Colonic mucosa (tissue), 4 donors: ENCODE data around the gene SLC1A4. TPM values are rescaled to one million over a fixed set of nuclear protein-coding genes. Genes with fewer than 3 reads are reported as not detected.

Experiments
- DNase-seq: peaks from one replicate; pipeline ENCODE4 v3.0.0-alpha.2; 2020
- H3K27ac ChIP-seq: fragments of 200-600 bp; one replicate; pipeline ENCODE4 v1.8.0; 2021
- H3K27me3 ChIP-seq: fragments of 200-600 bp; one replicate; pipeline ENCODE4 v1.8.0; 2021
- H3K36me3 ChIP-seq: fragments of 200-600 bp; one replicate; pipeline ENCODE4 v1.8.0; 2021
- H3K4me1 ChIP-seq: fragments of 200-600 bp; one replicate; pipeline ENCODE4 v1.8.0; 2021; ENCODE audit warnings: mild to moderate bottlenecking
- H3K4me3 ChIP-seq: fragments of 200-600 bp; one replicate; pipeline ENCODE4 v1.8.0; 2021
- H3K9ac ChIP-seq, 2 donors: one replicate each; pipeline ENCODE4 v1.7.0; 2013; ENCODE audit warnings: control low read depth in 2 of 2, low read depth in 2 of 2, low read length in 2 of 2
- H3K9me3 ChIP-seq: fragments of 200-600 bp; one replicate; pipeline ENCODE4 v1.8.0; 2021
- intact Hi-C: fragments of 100-400 bp; cut with DNase I; formaldehyde crosslinking; loops from one replicate; pipeline ENCODE4 v1.14.1; 2022
- total RNA-seq, 2 donors: library from RNA; stranded (reverse); fragmentation: NEBNext Ultra II Directional in 1 of 2; extraction: Animal tissue kit (Norgen Biotek cat#: 25700) in 1 of 2; gene quantifications; one replicate each; pipeline ENCODE4 v1.2.1, GENCODE V29; 2021
- TF ChIP-seq, protein P1 (sequence below): fragments of 200-600 bp; IDR thresholded peaks from one replicate; pipeline ENCODE4 v1.8.0; 2022; ENCODE audit warnings: antibody characterized with exemption, mild to moderate bottlenecking
- donor health status: healthy.
- donor health status: DM: no; HTN: no; CAD: no.
- donor health status: DM: no; HTN: no; CAD: no.

The SLC1A4 gene
- total RNA-seq, 2 donors from 2014 or later, result 13.7 to 32.4 TPM

DNA sequence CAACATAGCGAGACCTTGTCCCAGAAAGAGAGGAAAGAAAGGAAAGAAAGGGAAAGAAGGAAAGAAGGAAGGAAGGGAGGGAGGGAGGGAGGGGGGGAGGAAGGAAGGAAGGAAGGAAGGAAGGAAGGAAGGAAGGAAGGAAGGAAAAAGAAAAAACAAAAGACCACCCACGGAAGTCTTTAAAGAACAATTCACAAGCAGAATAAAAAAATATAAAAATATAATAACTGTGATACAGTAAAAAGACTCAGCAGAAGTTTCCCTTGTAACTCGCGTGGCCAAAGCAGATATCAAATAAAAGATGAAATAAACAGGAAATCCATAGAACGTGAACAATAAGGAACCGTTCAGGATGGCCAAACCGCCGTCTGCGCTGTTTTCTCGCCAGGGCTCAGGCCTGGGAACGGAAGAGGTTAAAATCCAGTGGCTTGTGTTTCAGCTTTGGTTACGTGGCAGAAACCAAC, 1.2 kb upstream of the SLC1A4 start:
- Histone ChIP-seq H3K4me1 (peaks cover 8% of the 10 kb centered on the region), H3K27me3 (no peaks in the 10 kb centered on the region), H3K27ac (peak overlapping the region; percentile 97), H3K4me3 (peak overlapping the region; percentile 90), H3K9ac (peak overlapping the region in 1 of 2 donors; percentile 89), H3K9me3 (no peaks in the 10 kb centered on the region), H3K36me3 (no peaks in the 10 kb centered on the region)
- no peak for DNase-seq
- TF ChIP-seq, protein P1, sequence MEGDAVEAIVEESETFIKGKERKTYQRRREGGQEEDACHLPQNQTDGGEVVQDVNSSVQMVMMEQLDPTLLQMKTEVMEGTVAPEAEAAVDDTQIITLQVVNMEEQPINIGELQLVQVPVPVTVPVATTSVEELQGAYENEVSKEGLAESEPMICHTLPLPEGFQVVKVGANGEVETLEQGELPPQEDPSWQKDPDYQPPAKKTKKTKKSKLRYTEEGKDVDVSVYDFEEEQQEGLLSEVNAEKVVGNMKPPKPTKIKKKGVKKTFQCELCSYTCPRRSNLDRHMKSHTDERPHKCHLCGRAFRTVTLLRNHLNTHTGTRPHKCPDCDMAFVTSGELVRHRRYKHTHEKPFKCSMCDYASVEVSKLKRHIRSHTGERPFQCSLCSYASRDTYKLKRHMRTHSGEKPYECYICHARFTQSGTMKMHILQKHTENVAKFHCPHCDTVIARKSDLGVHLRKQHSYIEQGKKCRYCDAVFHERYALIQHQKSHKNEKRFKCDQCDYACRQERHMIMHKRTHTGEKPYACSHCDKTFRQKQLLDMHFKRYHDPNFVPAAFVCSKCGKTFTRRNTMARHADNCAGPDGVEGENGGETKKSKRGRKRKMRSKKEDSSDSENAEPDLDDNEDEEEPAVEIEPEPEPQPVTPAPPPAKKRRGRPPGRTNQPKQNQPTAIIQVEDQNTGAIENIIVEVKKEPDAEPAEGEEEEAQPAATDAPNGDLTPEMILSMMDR, result no peak
- intact Hi-C loops, result loop anchor here (5.0 kb wide), 1 partner anchor 54 kb away; no protein-coding TSS in a partner anchor

DNA sequence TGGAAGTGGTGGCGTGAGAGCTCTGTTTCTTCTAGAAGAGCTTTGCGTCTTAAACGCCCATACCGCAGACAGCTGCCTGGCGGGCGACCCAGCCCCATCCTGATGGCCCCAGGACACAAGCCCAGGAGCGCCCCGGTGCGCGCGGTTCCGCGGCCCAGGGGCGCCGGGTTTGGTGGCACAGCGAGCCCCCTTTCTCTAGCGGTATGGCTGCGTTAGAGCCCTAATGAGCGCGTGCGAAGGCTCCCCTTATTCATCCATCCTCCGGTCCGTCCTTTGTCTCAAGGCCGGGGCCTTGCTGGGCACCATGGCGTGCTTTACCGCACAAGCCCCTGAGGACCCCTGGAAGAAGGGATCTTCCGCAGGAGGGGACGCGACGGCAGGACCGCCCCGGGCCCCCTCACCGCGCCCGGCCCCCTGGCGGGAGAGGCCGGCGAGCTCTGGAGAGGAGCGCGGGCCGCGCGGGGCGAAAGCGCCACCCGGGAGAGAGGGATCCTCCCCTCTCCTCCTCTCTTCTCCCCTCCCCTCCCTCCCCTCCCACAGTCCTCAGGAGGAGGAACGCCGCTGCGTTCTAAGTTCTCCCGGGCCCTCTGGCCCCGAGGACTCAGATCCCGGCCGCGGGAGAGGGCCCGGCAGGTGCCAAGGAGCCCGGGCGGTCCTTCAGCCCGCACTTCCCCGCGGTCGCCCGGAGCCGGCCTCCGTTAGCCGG, 626 bp upstream of the SLC1A4 start:
- DNase-seq, result peak; percentile 76
- no peaks in the 10 kb centered on the region for H3K27me3 ChIP-seq
- TF ChIP-seq, protein P1, result no peak
- no peaks in the 10 kb centered on the region for H3K36me3 ChIP-seq
- H3K9me3 ChIP-seq, result no peaks in the 10 kb centered on the region
- peak overlapping the region; percentile 80 to 89 for H3K9ac ChIP-seq
- H3K4me1 ChIP-seq, result peaks cover 8% of the 10 kb centered on the region
- peak overlapping the region; percentile 97 for H3K27ac ChIP-seq
- intact Hi-C loops, result loop anchor here (5.0 kb wide), 1 partner anchor 54 kb away; no protein-coding TSS in a partner anchor
- H3K4me3 ChIP-seq, result peak overlapping the region; percentile 90

DNA sequence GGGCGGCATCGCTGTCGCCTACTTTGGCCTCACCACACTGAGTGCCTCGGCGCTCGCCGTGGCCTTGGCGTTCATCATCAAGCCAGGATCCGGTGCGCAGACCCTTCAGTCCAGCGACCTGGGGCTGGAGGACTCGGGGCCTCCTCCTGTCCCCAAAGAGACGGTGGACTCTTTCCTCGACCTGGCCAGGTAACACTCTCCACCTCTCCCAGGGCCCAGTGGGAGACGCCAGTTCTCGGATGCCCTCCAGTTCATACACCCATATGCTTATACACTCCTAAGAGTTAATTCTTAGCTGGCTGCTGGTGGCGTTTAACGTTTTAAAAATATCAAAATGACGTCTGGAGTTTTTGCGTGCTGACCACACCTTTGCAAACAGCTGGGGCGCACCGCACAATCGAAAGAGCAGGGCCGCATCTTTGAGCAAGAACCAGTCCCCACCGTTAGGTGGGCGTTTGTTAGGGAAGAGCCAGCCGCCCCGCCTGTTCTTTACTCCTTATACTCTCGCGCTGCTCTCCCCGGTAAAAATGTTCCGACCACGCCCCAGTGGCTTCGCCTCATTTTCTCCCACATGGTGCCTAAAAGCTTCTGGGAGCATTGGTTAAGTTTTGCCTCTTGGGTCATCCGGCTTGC, 899 bp downstream of the SLC1A4 start:
- intact Hi-C loops, result loop anchor here (5.0 kb wide), 1 partner anchor 52 kb away; no protein-coding TSS in a partner anchor
- peaks cover 8% of the 10 kb centered on the region for H3K4me1 ChIP-seq
- peak overlapping the region; percentile 90 for H3K4me3 ChIP-seq
- peak overlapping the region; percentile 79 to 80 for H3K9ac ChIP-seq
- no peaks in the 10 kb centered on the region for H3K27me3 ChIP-seq
- TF ChIP-seq, protein P1, result no peak
- H3K9me3 ChIP-seq, result no peaks in the 10 kb centered on the region
- DNase-seq, result peak; percentile 33
- no peaks in the 10 kb centered on the region for H3K36me3 ChIP-seq
- H3K27ac ChIP-seq, result peak overlapping the region; percentile 97

DNA sequence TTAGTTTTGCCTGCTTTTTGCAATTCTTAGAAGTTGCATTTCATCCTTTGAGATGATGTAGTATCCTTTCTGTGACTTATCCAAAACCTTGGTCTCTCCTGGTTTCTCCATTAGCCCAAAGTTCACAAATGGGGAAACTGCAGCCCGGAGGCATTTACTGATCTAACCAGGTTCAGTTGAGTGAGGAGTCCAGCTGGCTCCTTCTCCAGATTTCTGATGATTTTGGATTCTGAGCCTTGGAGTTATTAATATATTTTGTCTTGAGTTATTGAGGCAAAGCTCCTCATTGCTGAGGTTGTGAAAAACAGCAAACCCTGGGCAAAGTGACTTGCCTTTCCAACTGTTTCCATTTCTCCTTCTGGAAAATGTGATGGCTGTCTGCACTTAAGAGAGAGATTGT, 1.7 kb downstream of the SLC1A4 start:
- DNase-seq, result no peak
- no peaks in the 10 kb centered on the region for H3K36me3 ChIP-seq
- peaks cover 8% of the 10 kb centered on the region for H3K4me1 ChIP-seq
- peak overlapping the region; percentile 90 for H3K4me3 ChIP-seq
- intact Hi-C loops, result no loop called here
- no peak overlapping the region for H3K27ac ChIP-seq
- H3K9ac ChIP-seq, result peak overlapping the region; percentile 16 to 79
- no peaks in the 10 kb centered on the region for H3K9me3 ChIP-seq
- TF ChIP-seq, protein P1, result no peak
- no peaks in the 10 kb centered on the region for H3K27me3 ChIP-seq

DNA sequence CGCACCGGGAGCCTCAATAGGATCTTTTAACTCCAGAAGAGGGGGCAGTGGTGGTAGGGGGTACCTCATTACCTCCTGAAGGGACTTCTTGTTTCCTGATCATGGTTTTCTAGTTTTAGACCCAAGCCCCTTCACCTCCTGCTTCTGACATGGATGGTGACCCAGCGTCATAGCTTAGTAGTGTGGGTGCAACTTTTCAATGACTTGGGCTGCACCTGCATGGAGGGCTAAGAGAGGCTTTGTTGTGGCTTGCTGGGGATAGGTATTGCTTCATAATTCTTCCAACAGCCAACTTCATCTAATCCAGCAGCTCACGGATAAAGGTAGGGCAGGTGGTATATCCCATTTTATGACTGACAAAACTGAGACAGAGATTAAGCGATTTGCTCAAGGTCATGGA, 3.0 kb downstream of the SLC1A4 start:
- intact Hi-C loops, result no loop called here
- TF ChIP-seq, protein P1, result no peak
- H3K9me3 ChIP-seq, result no peaks in the 10 kb centered on the region
- H3K4me1 ChIP-seq, result peaks cover 8% of the 10 kb centered on the region
- no peak overlapping the region for H3K4me3 ChIP-seq
- H3K9ac ChIP-seq, result no peak overlapping the region
- no peak overlapping the region for H3K27ac ChIP-seq
- H3K27me3 ChIP-seq, result no peaks in the 10 kb centered on the region
- H3K36me3 ChIP-seq, result no peaks in the 10 kb centered on the region
- DNase-seq, result no peak
